ENCODE measurements around the gene SSBP3. TPM values are rescaled to one million over a fixed set of nuclear protein-coding genes. Genes with fewer than 3 reads are reported as not detected.

Gene SSBP3
- total RNA-seq, 2 experiments from 2014 or later: 16.5 to 44.9 TPM

DNA sequence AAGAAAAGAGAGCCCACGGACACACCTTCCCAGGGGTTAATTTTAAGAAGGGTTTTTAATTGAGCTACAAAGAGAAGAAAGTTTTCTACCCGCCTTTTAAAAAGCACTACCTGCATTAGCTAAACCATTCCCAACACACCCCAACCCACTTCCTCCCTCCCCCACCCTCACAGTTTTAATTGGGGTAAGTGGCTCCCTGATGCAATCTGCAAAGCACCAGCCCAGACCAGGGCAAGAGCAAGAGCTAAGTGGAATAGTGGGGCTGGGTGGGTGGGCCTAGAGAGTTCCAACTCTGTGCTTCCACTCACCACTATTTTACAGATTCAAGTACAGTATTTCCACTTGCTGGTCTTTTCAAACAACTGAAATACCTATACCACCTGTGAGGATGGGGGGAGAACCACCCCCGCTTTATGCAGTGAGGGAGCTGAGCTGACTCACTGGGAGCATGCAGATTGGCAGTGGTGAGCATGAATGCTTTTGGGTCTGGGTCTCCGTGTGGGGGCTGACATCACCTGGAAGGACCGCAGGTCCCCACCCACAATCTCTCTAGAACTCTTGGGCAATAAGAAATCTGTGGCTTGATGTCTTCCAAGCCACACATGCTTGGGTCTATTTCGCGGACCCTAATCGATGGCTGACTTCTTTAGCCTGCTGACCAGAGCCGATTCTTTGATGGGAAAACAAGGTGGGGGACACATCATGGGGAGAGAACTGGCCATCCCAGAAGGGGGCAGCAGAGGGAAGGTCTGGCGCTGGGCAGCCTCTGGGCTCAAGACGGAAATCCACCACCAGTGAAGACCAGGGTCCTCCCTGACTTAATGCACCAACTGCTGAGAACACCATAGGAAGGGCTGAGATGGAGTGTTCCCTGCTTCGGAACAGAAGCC is 95.5 kb downstream of the SSBP3 start:
- CTCF ChIA-PET (ENCODE audit: unreplicated experiment): interaction anchor here (0.6 to 1.1 kb wide), 2 partner anchors 37 to 94 kb away, joined by 5 to 7 read pairs; no protein-coding TSS in a partner anchor
- intact Hi-C loops (cut with micrococcal nuclease; ENCODE audit: unreplicated experiment): loop anchor here (1.0 to 2.0 kb wide), 2 partner anchors 96 to 179 kb away; partner anchors contain the start of gene SSBP3
- H3K36me3 ChIP-seq (ENCODE audit: insufficient read depth, low read length): no peaks in the 10 kb centered on the region; the same call in 1 of the 2 replicates
- H3K9me2 ChIP-seq (ENCODE audit: insufficient read depth, low read length): no peaks in the 10 kb centered on the region
- H3K4me2 ChIP-seq (ENCODE audit: low read length): no peak overlapping the region
- H3K4me1 ChIP-seq (ENCODE audit: insufficient read depth, low read length, poor library complexity, severe bottlenecking): peaks cover 7% of the 10 kb centered on the region
- H3K79me2 ChIP-seq (ENCODE audit: insufficient read depth, low read depth, low read length): no peaks in the 10 kb centered on the region
- H3K4me3 ChIP-seq (ENCODE audit: low read depth, low read length, poor library complexity, severe bottlenecking): no peak overlapping the region
- H2AFZ ChIP-seq (ENCODE audit: low read length): no peak overlapping the region
- H3K27ac ChIP-seq (ENCODE audit: low read depth, low read length, poor library complexity, severe bottlenecking): no peak overlapping the region
- BruUV-seq (replicated peaks): no TSS peak
- peak; percentile 41 for DNase-seq (ENCODE audit: low spot score)
- no peaks in the 10 kb centered on the region; the same call in 1 of the 2 replicates for H4K20me1 ChIP-seq (ENCODE audit: insufficient read depth, low read length)
- H3K9me3 ChIP-seq (ENCODE audit: low read length): no peaks in the 10 kb centered on the region
- TF ChIP-seq, protein P1, sequence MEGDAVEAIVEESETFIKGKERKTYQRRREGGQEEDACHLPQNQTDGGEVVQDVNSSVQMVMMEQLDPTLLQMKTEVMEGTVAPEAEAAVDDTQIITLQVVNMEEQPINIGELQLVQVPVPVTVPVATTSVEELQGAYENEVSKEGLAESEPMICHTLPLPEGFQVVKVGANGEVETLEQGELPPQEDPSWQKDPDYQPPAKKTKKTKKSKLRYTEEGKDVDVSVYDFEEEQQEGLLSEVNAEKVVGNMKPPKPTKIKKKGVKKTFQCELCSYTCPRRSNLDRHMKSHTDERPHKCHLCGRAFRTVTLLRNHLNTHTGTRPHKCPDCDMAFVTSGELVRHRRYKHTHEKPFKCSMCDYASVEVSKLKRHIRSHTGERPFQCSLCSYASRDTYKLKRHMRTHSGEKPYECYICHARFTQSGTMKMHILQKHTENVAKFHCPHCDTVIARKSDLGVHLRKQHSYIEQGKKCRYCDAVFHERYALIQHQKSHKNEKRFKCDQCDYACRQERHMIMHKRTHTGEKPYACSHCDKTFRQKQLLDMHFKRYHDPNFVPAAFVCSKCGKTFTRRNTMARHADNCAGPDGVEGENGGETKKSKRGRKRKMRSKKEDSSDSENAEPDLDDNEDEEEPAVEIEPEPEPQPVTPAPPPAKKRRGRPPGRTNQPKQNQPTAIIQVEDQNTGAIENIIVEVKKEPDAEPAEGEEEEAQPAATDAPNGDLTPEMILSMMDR (conservative IDR thresholded peaks at IDR 0.05; ENCODE audit: low read length): peak; percentile 75
- no peak for TF ChIP-seq EZH2phosphoT487 (IDR thresholded peaks at IDR 0.05; ENCODE audit: borderline replicate concordance, low read depth, low read length)
- POLR2A ChIA-PET: interaction anchor here (0.6 to 0.7 kb wide), 2 partner anchors 94 to 103 kb away, joined by 3 read pairs; no protein-coding TSS in a partner anchor

DNA sequence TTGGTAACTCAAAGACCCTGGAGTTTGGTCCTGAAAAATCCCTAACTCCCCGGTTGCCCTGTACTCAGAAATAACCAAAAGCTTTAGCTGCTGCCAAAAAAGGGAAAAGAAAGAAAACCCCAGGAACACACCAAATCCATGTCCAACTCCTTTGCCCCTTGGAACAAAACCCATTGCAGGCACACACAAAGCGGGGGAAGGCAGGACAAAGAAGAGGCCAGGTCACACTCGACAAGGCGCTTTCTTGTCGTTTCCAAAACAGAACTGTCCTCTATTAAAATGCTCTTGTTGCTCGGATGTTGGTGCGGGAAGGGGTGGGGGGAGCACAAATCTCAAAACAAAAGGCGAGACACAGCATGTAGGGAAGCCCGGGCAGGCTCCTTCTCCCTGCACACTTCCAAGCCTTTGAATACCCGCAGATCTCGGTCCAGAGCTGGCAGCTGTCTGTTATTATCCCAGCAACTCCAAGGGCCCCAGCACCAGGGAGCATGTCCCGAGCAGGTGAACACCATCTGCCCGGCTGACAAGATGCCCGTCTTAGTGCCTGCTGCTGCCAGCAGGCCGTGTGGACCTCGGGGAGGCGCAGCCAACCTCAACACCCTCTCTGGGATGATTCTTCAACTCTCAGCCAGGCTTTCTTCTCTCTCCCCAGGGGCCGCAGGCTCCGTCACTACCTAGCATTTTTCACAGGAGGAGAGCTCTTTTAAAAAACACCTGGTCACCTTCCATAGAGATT is 96.4 kb downstream of the SSBP3 start:
- POLR2A ChIA-PET: interaction anchor here (0.6 kb wide), 2 partner anchors 21 to 95 kb away, joined by 3 to 7 read pairs; no protein-coding TSS in a partner anchor
- Histone ChIP-seq H3K27ac (ENCODE audit: low read depth, low read length, poor library complexity, severe bottlenecking) (no peak overlapping the region), H3K4me1 (ENCODE audit: insufficient read depth, low read length, poor library complexity, severe bottlenecking) (peaks cover 7% of the 10 kb centered on the region)

More for the DNA sequence above, 96.4 kb downstream of the SSBP3 start:
- H3K4me2 ChIP-seq (ENCODE audit: low read length): no peak overlapping the region
- CTCF ChIA-PET (ENCODE audit: unreplicated experiment): interaction anchor here (0.5 to 1.1 kb wide), 4 partner anchors 12 to 179 kb away, joined by 3 to 7 read pairs (median 4); no protein-coding TSS in a partner anchor
- BruUV-seq (replicated peaks): no TSS peak
- H3K36me3 ChIP-seq (ENCODE audit: insufficient read depth, low read length): no peaks in the 10 kb centered on the region; the same call in 1 of the 2 replicates
- no peak overlapping the region for H2AFZ ChIP-seq (ENCODE audit: low read length)
- no peak for TF ChIP-seq EZH2phosphoT487 (IDR thresholded peaks at IDR 0.05; ENCODE audit: borderline replicate concordance, low read depth, low read length)
- TF ChIP-seq, protein P1 (conservative IDR thresholded peaks at IDR 0.05; ENCODE audit: low read length): no peak
- H3K9me2 ChIP-seq (ENCODE audit: insufficient read depth, low read length): no peaks in the 10 kb centered on the region
- intact Hi-C loops (cut with micrococcal nuclease; ENCODE audit: unreplicated experiment): loop anchor here (2.0 kb wide), 1 partner anchor 97 kb away; the partner anchor contains the start of gene SSBP3
- H4K20me1 ChIP-seq (ENCODE audit: insufficient read depth, low read length): no peaks in the 10 kb centered on the region; the same call in 1 of the 2 replicates
- DNase-seq (ENCODE audit: low spot score): no peak
- H3K4me3 ChIP-seq (ENCODE audit: low read depth, low read length, poor library complexity, severe bottlenecking): no peak overlapping the region
- no peaks in the 10 kb centered on the region for H3K9me3 ChIP-seq (ENCODE audit: low read length)
- no peaks in the 10 kb centered on the region for H3K79me2 ChIP-seq (ENCODE audit: insufficient read depth, low read depth, low read length)
